ENCODE measurements around the gene ALCAM. TPM values are rescaled to one million over a fixed set of nuclear protein-coding genes. Genes with fewer than 3 reads are reported as not detected.

Gene ALCAM
- total RNA-seq, 4 donors from 2014 or later: 18.6 to 43.7 (median 21.2) TPM

DNA sequence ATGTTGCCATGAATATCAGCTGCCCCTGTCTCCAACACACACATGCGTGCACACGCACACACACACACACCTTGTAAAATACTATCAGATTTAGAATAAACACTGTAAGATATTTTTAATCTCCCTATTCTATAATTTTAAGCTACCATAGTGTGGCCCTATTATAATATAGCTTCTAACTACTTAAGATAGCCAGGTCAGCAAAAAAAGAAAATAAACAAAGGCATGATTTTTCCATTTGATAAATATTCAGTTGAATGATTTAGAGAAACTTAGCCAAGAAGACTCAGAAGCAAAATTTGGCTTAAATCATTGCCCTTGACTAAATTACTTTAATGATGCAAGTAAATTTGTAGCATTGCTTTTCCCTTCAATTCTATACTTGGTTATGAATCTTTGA is 162.2 kb downstream of the ALCAM start:
- Histone ChIP-seq H3K4me3 (no peak overlapping the region), H3K4me1 (no peaks in the 10 kb centered on the region), H3K9me3 (no peaks in the 10 kb centered on the region), H3K27me3 (no peaks in the 10 kb centered on the region), H3K27ac (no peak overlapping the region), H3K36me3 (no peaks in the 10 kb centered on the region)
- DNase-seq: no peak
- TF ChIP-seq, protein P1, sequence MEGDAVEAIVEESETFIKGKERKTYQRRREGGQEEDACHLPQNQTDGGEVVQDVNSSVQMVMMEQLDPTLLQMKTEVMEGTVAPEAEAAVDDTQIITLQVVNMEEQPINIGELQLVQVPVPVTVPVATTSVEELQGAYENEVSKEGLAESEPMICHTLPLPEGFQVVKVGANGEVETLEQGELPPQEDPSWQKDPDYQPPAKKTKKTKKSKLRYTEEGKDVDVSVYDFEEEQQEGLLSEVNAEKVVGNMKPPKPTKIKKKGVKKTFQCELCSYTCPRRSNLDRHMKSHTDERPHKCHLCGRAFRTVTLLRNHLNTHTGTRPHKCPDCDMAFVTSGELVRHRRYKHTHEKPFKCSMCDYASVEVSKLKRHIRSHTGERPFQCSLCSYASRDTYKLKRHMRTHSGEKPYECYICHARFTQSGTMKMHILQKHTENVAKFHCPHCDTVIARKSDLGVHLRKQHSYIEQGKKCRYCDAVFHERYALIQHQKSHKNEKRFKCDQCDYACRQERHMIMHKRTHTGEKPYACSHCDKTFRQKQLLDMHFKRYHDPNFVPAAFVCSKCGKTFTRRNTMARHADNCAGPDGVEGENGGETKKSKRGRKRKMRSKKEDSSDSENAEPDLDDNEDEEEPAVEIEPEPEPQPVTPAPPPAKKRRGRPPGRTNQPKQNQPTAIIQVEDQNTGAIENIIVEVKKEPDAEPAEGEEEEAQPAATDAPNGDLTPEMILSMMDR (IDR thresholded peaks at IDR 0.05): no peak
- TF ChIP-seq POLR2A (IDR thresholded peaks at IDR 0.05): no peak

DNA sequence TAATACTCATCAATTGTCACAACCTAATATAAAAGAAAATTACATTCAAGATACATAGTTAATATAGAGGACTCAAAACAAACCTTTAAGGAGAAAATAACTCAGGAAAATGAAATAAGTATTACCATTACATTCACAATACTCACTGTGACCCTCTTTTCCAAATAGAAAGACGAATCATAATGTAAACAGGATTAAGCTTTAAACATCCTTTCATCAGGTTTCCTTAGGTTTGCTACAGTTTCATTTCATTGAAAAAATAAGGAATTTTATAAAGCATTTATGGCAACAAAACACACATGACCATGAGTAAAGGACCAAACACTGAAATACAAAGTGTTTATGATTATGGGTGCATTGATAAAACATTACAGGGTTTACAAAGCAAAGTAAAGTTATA is 162.7 kb downstream of the ALCAM start:
- Histone ChIP-seq H3K9me3 (no peaks in the 10 kb centered on the region), H3K27ac (no peak overlapping the region), H3K27me3 (no peaks in the 10 kb centered on the region), H3K36me3 (no peaks in the 10 kb centered on the region), H3K4me1 (no peaks in the 10 kb centered on the region), H3K4me3 (no peak overlapping the region)
- DNase-seq: no peak
- TF ChIP-seq, protein P1 (IDR thresholded peaks at IDR 0.05): no peak
- TF ChIP-seq POLR2A (IDR thresholded peaks at IDR 0.05): no peak

DNA sequence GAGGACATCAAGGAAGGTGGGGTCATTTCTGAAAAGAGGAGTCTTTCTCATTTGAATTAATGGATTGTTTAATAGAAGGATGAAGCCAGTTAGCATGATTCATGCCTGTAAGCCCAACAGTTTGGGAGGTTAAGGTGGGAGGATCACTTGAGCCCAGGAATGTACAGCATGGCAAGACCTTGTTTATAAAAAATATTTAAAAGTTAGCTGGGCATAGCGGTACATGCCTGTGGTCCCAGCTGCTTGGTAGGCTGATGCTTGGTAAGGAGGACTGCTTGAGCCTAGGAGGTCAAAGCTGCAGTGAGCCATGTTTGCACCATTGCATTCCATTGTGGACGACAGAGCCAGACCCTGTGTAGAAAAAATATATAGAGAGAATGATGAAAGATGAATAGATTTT is 165.5 kb downstream of the ALCAM start:
- DNase-seq: no peak
- H3K4me3 ChIP-seq: no peak overlapping the region
- no peak for TF ChIP-seq POLR2A (IDR thresholded peaks at IDR 0.05)
- TF ChIP-seq, protein P1 (IDR thresholded peaks at IDR 0.05): no peak
- H3K9me3 ChIP-seq: no peaks in the 10 kb centered on the region
- H3K36me3 ChIP-seq: no peaks in the 10 kb centered on the region
- no peak overlapping the region for H3K27ac ChIP-seq
- no peaks in the 10 kb centered on the region for H3K27me3 ChIP-seq
- H3K4me1 ChIP-seq: no peaks in the 10 kb centered on the region

DNA sequence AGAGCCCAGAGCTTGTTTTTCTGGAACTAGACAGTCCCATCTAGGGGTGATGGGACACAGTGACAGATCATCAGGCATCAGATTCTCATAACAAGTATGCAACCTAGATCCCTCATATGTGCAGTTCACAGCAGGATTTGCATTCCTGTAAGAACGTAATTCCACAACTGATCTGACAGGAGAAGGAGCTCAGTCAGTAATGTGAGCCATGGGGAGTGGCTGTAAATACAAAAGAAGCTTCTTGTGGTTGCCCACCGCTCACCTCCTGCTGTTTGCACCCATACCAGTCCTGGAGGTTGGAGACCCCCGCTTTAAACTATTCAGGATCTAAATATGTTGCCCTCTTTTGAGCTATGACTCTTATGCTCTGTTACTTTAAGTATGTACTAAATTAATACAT is 167.3 kb downstream of the ALCAM start:
- TF ChIP-seq, protein P1 (IDR thresholded peaks at IDR 0.05): no peak
- TF ChIP-seq POLR2A (IDR thresholded peaks at IDR 0.05): no peak
- Histone ChIP-seq H3K36me3 (no peaks in the 10 kb centered on the region), H3K4me1 (no peaks in the 10 kb centered on the region), H3K9me3 (no peaks in the 10 kb centered on the region), H3K27ac (no peak overlapping the region), H3K4me3 (no peak overlapping the region), H3K27me3 (no peaks in the 10 kb centered on the region)
- no peak for DNase-seq

DNA sequence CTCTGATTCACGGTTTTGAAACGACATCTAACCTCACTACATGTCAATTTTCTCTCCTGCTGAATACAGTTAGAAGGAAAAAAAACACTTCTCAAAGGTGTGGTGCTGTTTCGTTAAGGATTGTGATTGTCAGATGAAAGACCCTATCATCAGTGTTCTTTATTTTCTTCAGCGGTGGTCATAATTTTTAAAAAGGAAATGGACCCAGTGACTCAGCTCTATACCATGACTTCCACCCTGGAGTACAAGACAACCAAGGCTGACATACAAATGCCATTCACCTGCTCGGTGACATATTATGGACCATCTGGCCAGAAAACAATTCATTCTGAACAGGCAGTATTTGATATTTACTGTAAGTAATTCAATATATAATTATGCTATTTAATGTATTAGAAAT is 167.8 kb downstream of the ALCAM start:
- no peak for DNase-seq
- Histone ChIP-seq H3K9me3 (no peaks in the 10 kb centered on the region), H3K27ac (no peak overlapping the region), H3K27me3 (no peaks in the 10 kb centered on the region), H3K36me3 (no peaks in the 10 kb centered on the region), H3K4me3 (no peak overlapping the region), H3K4me1 (no peaks in the 10 kb centered on the region)
- TF ChIP-seq POLR2A (IDR thresholded peaks at IDR 0.05): no peak
- TF ChIP-seq, protein P1 (IDR thresholded peaks at IDR 0.05): no peak

Measured in Peyer's patch (tissue), 4 donors.